Kidney (tissue), 14 donors: ENCODE results near the gene ACSF3. TPM values are rescaled to one million over a fixed set of nuclear protein-coding genes. Genes with fewer than 3 reads are reported as not detected.

Source experiments
- DNase-seq, 5 donors: peaks; one replicate each; pipeline ENCODE4 v3.0.0-alpha.2; 2013 to 2020
- FAIRE-seq: peaks from 2 replicates; lab custom pipeline; 2012; peaks lifted over from hg19 to GRCh38; lab: Jason Lieb, UNC
- H3K27ac ChIP-seq, 2 donors: one replicate each; pipeline ENCODE4 v1.7.0; 2013; ENCODE audit warnings: low read depth in 2 of 2, low read length in 2 of 2, inconsistent platforms in 1 of 2
- H3K27me3 ChIP-seq: one replicate; pipeline ENCODE4 v1.7.1; 2013; ENCODE audit warnings: low read length, inconsistent platforms; ENCODE audit not compliant: control insufficient read depth, insufficient read depth
- H3K36me3 ChIP-seq, 3 donors: one replicate each; pipeline versions ENCODE4 v1.7.0 to v1.7.1; 2013; ENCODE audit warnings: low read length in 3 of 3, control low read depth in 1 of 3, inconsistent platforms in 1 of 3; ENCODE audit not compliant: insufficient read depth in 3 of 3, control insufficient read depth in 2 of 3
- H3K4me1 ChIP-seq, 3 donors: one replicate each; pipeline versions ENCODE4 v1.7.0 to v1.7.1; 2013; ENCODE audit warnings: low read length in 3 of 3, inconsistent platforms in 1 of 3, low read depth in 1 of 3; ENCODE audit not compliant: control insufficient read depth in 2 of 3, insufficient read depth in 2 of 3
- H3K4me3 ChIP-seq, 3 donors: one replicate each; pipeline versions ENCODE4 v1.7.0 to v1.8.1; 2013; ENCODE audit warnings: low read length in 3 of 3, control low read depth in 1 of 3, inconsistent platforms in 1 of 3
- H3K9ac ChIP-seq, 3 donors: one replicate each; pipeline versions ENCODE4 v1.7.0 to v1.7.1; 2013; ENCODE audit warnings: low read length in 3 of 3, control low read depth in 1 of 3, inconsistent platforms in 1 of 3
- H3K9me3 ChIP-seq, 3 donors: one replicate each; pipeline versions ENCODE4 v1.7.0 to v1.7.1; 2013; ENCODE audit warnings: low read length in 3 of 3, control low read depth in 1 of 3, inconsistent platforms in 1 of 3; ENCODE audit not compliant: control insufficient read depth in 2 of 3, insufficient read depth in 1 of 3
- intact Hi-C: fragments of 100-400 bp; cut with DNase I; formaldehyde crosslinking; loops from one replicate; pipeline ENCODE4 v1.11.1; 2022
- polyA plus RNA-seq: library from polyadenylated mRNA; stranded (reverse); fragments of 350-450 nt; fragmentation: Illumina TruSeq; extraction: RNeasy Lipid Tissue Mini Kit (QIAGEN cat#74804); gene quantifications from one replicate; pipeline ENCODE4 v1.2.3, GENCODE V29; 2014; ENCODE audit warnings: low read depth, low replicate concordance; ENCODE audit not compliant: insufficient read depth
- total RNA-seq: library from RNA; stranded (reverse); fragmentation: NEBNext Ultra II Directional; extraction: Animal tissue kit (Norgen Biotek cat#: 25700); gene quantifications from one replicate; pipeline ENCODE4 v1.2.1, GENCODE V29; 2021
- TF ChIP-seq, protein P1 (sequence below): IDR thresholded peaks from 3 replicates; pipeline ENCODE4 v1.5.1; 2012; ENCODE audit warnings: mild to moderate bottlenecking, moderate library complexity, borderline replicate concordance; ENCODE audit not compliant: insufficient read depth; ENCODE audit errors: extremely low read depth
- donor health status: control.
- donor health status: control.
- donor health status: control.
- donor health status: control.
- donor health status: control.
- donor health status: DM: yes; HTN: yes; CAD: no.
- donor health status: Normal renal cell carcinoma (clear cell type).

Gene ACSF3
- total and polyA plus RNA-seq, 2 donors from 2014 or later, result 33.2 to 39.0 TPM

DNA sequence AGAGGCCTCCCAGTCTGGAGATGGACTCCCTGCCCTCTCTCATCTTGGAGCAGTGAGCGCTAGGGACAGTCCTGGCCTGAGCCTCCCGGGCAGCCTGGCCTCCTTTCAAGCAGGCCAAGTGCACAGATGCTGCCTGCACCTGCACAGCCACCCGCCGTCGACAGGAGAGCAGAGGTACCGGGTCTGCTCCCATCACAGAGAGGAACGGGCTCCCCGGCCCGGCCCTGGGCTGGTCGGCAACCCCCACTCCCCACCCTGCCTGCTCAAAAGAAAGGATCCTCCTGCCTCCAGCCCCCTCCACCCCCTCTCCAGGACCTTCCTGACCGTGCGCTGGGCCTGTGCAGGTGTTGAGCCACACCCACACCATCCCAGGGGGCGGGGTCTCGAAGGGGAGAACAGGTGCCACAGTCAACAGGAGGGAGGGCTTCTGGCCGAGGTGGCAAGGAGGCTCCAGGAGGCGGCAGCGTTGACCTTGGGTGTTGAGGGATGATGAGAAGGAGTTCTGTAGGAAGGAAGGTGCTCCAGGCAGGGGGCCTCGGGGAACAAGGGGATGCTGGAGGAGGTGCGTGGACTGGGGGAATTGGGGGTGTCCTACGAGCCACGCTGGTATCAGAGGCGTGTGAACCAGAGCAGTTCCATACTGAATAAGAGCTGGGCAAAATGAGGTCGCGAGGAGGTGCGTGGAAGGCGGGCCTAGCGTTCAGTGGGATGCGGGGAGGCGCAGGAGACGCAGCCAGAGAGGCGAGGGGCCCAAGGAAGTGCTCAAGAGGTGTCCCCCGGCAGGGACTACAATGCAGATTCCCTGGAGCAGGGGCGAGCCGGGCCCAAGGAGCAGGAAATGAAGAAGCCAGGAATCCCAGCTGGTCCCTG is 76.9 kb downstream of the ACSF3 start:
- intact Hi-C loops, result no loop called here
- peaks cover 0 to 9% (median 0%) of the 10 kb centered on the region in 3 donors for H3K4me1 ChIP-seq
- FAIRE-seq (no peak), DNase-seq (peak in 2 of 5 donors; percentile 85 to 86)
- TF ChIP-seq, protein P1, sequence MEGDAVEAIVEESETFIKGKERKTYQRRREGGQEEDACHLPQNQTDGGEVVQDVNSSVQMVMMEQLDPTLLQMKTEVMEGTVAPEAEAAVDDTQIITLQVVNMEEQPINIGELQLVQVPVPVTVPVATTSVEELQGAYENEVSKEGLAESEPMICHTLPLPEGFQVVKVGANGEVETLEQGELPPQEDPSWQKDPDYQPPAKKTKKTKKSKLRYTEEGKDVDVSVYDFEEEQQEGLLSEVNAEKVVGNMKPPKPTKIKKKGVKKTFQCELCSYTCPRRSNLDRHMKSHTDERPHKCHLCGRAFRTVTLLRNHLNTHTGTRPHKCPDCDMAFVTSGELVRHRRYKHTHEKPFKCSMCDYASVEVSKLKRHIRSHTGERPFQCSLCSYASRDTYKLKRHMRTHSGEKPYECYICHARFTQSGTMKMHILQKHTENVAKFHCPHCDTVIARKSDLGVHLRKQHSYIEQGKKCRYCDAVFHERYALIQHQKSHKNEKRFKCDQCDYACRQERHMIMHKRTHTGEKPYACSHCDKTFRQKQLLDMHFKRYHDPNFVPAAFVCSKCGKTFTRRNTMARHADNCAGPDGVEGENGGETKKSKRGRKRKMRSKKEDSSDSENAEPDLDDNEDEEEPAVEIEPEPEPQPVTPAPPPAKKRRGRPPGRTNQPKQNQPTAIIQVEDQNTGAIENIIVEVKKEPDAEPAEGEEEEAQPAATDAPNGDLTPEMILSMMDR, result no peak
- H3K27me3 ChIP-seq, result no peaks in the 10 kb centered on the region
- no peak overlapping the region for H3K4me3 ChIP-seq
- no peaks in the 10 kb centered on the region for H3K36me3 ChIP-seq
- H3K9me3 ChIP-seq, result no peaks in the 10 kb centered on the region
- no peak overlapping the region for H3K9ac ChIP-seq
- no peak overlapping the region for H3K27ac ChIP-seq

DNA sequence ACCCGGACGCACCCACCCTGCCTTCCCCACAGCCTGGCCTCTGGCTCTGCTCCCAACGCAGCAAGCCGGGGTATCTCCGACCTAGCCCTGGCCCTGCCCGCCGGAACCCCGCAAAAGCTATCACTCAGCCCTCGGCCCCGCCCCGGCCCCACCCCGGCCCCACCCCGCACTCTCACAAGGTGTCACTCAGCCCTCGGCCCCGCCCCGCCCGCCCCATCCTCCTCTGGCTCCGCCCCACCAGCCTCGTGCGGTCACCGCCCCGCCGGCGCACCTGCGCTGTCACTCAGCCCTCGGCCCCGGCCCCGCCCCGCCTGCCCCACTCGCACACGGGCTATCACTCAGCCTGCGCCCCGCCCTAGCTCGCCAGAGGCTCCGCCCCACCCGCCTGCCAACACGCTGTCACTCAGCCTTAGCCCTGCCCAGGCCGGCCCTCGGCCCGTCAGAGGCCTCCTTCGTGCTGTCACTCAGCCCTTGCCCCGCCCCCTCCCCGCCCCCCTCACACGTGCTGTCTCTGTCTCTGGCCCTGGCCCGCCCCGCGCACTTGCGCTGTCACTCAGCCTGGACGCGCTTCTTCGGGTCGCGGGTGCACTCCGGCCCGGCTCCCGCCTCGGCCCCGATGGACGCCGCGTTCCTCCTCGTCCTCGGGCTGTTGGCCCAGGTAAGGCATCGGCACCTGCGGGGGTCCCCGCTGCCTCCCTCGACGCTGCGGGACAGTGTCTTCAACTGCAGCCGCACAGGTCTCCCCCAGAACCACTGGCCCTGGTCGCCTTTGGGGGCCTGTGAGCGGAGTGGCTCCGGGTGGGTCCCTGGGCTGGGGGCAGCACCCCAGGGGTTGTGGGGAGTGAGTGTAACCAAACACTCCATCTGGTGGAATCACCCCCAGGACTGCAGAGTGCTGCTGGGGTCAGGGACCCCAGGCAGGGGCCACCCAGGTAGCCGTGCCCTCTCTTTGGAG is 77.8 kb downstream of the ACSF3 start, which contains the start of gene CDH15:
TSS of gene CDH15 (plus strand) at position 533 of the 955 bp plus-strand sequence. CDS start at position 617, 84 bp downstream.
- Histone ChIP-seq H3K4me1 (peaks cover 0 to 9% (median 0%) of the 10 kb centered on the region in 3 donors), H3K9ac (no peak within 1 kb of the TSS), H3K36me3 (no peaks in the 10 kb centered on the region), H3K4me3 (no peak within 1 kb of the TSS), H3K27ac (no peak within 1 kb of the TSS), H3K27me3 (no peaks in the 10 kb centered on the region), H3K9me3 (no peaks in the 10 kb centered on the region)
- intact Hi-C loops, result no loop called here
- DNase-seq, result peak; percentile 96 to 98 (median 97)
- FAIRE-seq, result no peak
- TF ChIP-seq, protein P1, result no peak

DNA sequence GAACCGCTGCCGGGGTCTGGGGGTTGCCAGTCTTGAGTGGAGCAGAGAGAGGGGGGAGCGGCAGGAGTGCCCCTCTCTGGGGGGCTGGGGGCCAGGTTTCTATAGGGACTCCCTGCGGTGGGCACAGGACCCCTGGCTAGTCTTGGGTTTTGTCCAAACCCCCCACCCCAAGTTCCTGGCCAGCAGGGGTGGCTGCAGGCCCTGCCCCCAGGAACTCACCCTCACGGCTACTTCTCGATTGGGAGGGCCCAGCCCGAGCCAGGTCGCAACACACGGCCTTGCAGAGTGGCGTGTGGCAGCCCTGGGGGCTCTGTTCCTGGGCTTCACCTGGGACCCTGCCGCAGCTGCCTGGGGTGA is 78.5 kb downstream of the ACSF3 start:
- intact Hi-C loops, result no loop called here
- Histone ChIP-seq H3K4me3 (no peak overlapping the region), H3K36me3 (no peaks in the 10 kb centered on the region), H3K9ac (no peak overlapping the region), H3K27ac (no peak overlapping the region), H3K9me3 (no peaks in the 10 kb centered on the region), H3K4me1 (peaks cover 0 to 9% (median 0%) of the 10 kb centered on the region in 3 donors), H3K27me3 (no peaks in the 10 kb centered on the region)
- TF ChIP-seq, protein P1, result no peak
- DNase-seq (peak in 1 of 5 donors; percentile 84), FAIRE-seq (no peak)
